ENCODE measurements around the gene NHEJ1. TPM values are rescaled to one million over a fixed set of nuclear protein-coding genes. Genes with fewer than 3 reads are reported as not detected.

Gene NHEJ1
- total RNA-seq, 2 experiments from 2014 or later = 20.7 to 23.8 TPM

- CTCF ChIA-PET = interaction anchor here (0.5 to 4.9 kb wide), 10 partner anchors 9 to 587 kb away, joined by 3 to 44 read pairs (median 4); no protein-coding TSS in a partner anchor
- no peaks in the 10 kb centered on the region for H3K36me3 Mint-ChIP-seq (ENCODE audit: low read depth)
Observed at GRCh38 chr2:219026946-219027345, 133.7 kb downstream of the NHEJ1 start.

GRCh38 chr2:219025637-219026585 lies 134.7 kb downstream of the NHEJ1 start:
- Mint-ChIP-seq H3K4me1 (no peaks in the 10 kb centered on the region), H3K27ac (no peak overlapping the region), H3K27me3 (peaks cover 5% of the 10 kb centered on the region), H3K36me3 (ENCODE audit: low read depth) (no peaks in the 10 kb centered on the region), H3K9me3 (ENCODE audit: low read depth) (no peaks in the 10 kb centered on the region), H3K4me3 (no peak overlapping the region)
- ATAC-seq (no peak), DNase-seq (no peak)
- intact Hi-C loops (cut with DNase I, micrococcal nuclease) = no loop called here
- POLR2A ChIA-PET = interaction anchor here (0.6 kb wide), 2 partner anchors 30 to 450 kb away, joined by 3 read pairs; no protein-coding TSS in a partner anchor
- CTCF ChIA-PET = interaction anchor here (0.9 to 2.3 kb wide), 5 partner anchors 12 to 129 kb away, joined by 3 to 8 read pairs (median 4); no protein-coding TSS in a partner anchor

More at GRCh38 chr2:219026946-219027345, 133.7 kb downstream of the NHEJ1 start:
- no peaks in the 10 kb centered on the region for H3K9me3 Mint-ChIP-seq (ENCODE audit: low read depth)
- H3K4me3 Mint-ChIP-seq = no peak overlapping the region
- intact Hi-C loops (cut with DNase I, micrococcal nuclease) = no loop called here
- H3K27me3 Mint-ChIP-seq = peaks cover 4% of the 10 kb centered on the region
- POLR2A ChIA-PET = no interaction called here
- H3K27ac Mint-ChIP-seq = no peak overlapping the region
- DNase-seq (no peak), ATAC-seq (no peak)
- no peaks in the 10 kb centered on the region for H3K4me1 Mint-ChIP-seq

Small RNAs within 50 kb of the gene (microRNA-seq; reads per million reads assigned to microRNA genes)
- gene MIR3131 (ENCODE audit: borderline replicate concordance) = not detected

Other genes with a start within 250 kb of the NHEJ1 start
- gene CDK5R2, start 201.1 kb downstream of the NHEJ1 start, total RNA-seq = not detected
- not detected for gene FEV, start 175.6 kb downstream of the NHEJ1 start, total RNA-seq
- not detected for gene CRYBA2, start 167.4 kb downstream of the NHEJ1 start, total RNA-seq
- not detected for gene CFAP65, start 119.3 kb downstream of the NHEJ1 start, total RNA-seq
- under 1 TPM in 1 of 2 experiments, not detected in 1; 0.12 TPM for gene IHH, start 99.9 kb downstream of the NHEJ1 start, total RNA-seq
- gene SLC23A3, start 9.2 kb upstream of the NHEJ1 start, total RNA-seq = 1 to 10 TPM; 1.2 to 1.9 TPM
- gene CNPPD1, start 16.1 kb upstream of the NHEJ1 start, total RNA-seq = 10 to 100 TPM; 38.7 to 41.4 TPM
- gene RETREG2, start 17.5 kb upstream of the NHEJ1 start, total RNA-seq = 10 to 100 TPM; 58.8 to 70.1 TPM
- 10 to 100 TPM; 21.5 to 27.6 TPM for gene ZFAND2B, start 46.0 kb upstream of the NHEJ1 start, total RNA-seq
- 10 to 100 TPM; 18.2 to 21.9 TPM for gene ABCB6, start 58.1 kb upstream of the NHEJ1 start, total RNA-seq
- gene ATG9A, start 68.8 kb upstream of the NHEJ1 start, total RNA-seq = 10 to 100 TPM; 43.5 to 45.6 TPM
- 100 to 1,000 TPM; 140 to 166 TPM for gene ANKZF1, start 69.0 kb upstream of the NHEJ1 start, total RNA-seq
- 1 to 10 TPM; 2.7 to 4.2 TPM for gene GLB1L, start 84.6 kb upstream of the NHEJ1 start, total RNA-seq
- gene STK16, start 84.7 kb upstream of the NHEJ1 start, total RNA-seq = 10 to 100 TPM; 34.3 to 35.4 TPM
- gene TUBA4B, start 92.4 kb upstream of the NHEJ1 start, total RNA-seq = not detected
- gene TUBA4A, start 93.1 kb upstream of the NHEJ1 start, total RNA-seq = 100 to 1,000 TPM; 210 to 369 TPM
- gene DNAJB2, start 118.6 kb upstream of the NHEJ1 start, total RNA-seq = 10 to 100 TPM; 51.8 to 62.8 TPM
- under 1 TPM; 0.30 to 0.43 TPM for gene PTPRN, start 148.6 kb upstream of the NHEJ1 start, total RNA-seq
- gene RESP18, start 171.9 kb upstream of the NHEJ1 start, total RNA-seq = not detected
- gene DNPEP, start 227.1 kb upstream of the NHEJ1 start, total RNA-seq = 10 to 100 TPM; 81.0 to 93.1 TPM

Data from activated CD4-positive, alpha-beta T cell treated with anti-CD3 and anti-CD28 coated beads for 36 hours (primary cell).